ENCODE data around the gene DCC.

DNA sequence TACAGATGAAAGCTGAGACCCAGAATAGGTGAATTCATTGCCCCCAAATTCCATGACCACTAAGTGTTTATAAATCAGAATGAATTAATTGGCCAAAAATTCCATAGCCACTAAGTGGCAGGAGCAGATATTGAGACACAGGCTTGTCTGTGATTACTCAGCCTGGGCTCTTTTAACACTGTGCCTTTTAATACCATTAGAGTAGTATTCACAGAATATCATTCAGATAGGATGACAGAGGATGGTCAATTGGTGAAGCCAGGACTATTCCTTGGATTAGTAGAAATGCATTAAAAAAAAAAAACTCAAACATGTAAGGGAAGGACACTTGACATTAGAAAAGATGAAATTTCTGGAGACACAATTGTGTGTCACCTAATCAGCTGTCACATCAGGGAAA is 698.6 kb downstream of the DCC start:
- TF ChIP-seq, protein P1, sequence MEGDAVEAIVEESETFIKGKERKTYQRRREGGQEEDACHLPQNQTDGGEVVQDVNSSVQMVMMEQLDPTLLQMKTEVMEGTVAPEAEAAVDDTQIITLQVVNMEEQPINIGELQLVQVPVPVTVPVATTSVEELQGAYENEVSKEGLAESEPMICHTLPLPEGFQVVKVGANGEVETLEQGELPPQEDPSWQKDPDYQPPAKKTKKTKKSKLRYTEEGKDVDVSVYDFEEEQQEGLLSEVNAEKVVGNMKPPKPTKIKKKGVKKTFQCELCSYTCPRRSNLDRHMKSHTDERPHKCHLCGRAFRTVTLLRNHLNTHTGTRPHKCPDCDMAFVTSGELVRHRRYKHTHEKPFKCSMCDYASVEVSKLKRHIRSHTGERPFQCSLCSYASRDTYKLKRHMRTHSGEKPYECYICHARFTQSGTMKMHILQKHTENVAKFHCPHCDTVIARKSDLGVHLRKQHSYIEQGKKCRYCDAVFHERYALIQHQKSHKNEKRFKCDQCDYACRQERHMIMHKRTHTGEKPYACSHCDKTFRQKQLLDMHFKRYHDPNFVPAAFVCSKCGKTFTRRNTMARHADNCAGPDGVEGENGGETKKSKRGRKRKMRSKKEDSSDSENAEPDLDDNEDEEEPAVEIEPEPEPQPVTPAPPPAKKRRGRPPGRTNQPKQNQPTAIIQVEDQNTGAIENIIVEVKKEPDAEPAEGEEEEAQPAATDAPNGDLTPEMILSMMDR (IDR thresholded peaks at IDR 0.05): no peak
- TF ChIP-seq EZH2 (IDR thresholded peaks at IDR 0.05; ENCODE audit: borderline replicate concordance, insufficient read depth, low read depth, low read length, poor library complexity, severe bottlenecking): no peak

Data from B cell (primary cell).